CD4-positive, alpha-beta T cell (primary cell): ENCODE results near the gene TTLL11. TPM values are rescaled to one million over a fixed set of nuclear protein-coding genes. Genes with fewer than 3 reads are reported as not detected.

Source experiments
- ATAC-seq: fragments of 200-7000 bp; cut with Tn5 transposase; one replicate; pipeline ENCODE4 v1.10.0; 2022; ENCODE audit warnings: mild to moderate bottlenecking; ENCODE audit not compliant: poor library complexity
- CTCF ChIA-PET: fragments of 350-600 bp; sonication (Branson Sonifier 250); formaldehyde crosslinking; loops from one replicate; lab custom pipeline; 2021; ENCODE audit warnings: antibody characterized with exemption, inconsistent platforms; lab: Charles Lee
- POLR2A ChIA-PET: fragments of 350-600 bp; sonication (Branson Sonifier 250); formaldehyde crosslinking; loops from one replicate; lab custom pipeline; 2021; ENCODE audit warnings: antibody characterized with exemption, inconsistent platforms; lab: Charles Lee
- DNase-seq, 14 experiments: peaks; one replicate each; pipeline ENCODE4 v3.0.0-alpha.2; 2013 to 2020; ENCODE audit warnings: mixed read lengths in 2 of 14
- H3K27ac ChIP-seq, 2 donors: one replicate each; pipeline versions ENCODE4 v1.5.1 to v1.7.0; 2013; ENCODE audit warnings: low read length in 2 of 2, low read depth in 1 of 2, mild to moderate bottlenecking in 1 of 2
- H3K27me3 ChIP-seq, 2 experiments: 1 replicate in 1 of 2; 2 replicates in 1 of 2; pipeline versions ENCODE4 v1.6.1 to v1.7.0; 2013; ENCODE audit warnings: low read length in 2 of 2, control low read depth in 1 of 2, mild to moderate bottlenecking in 1 of 2, moderate library complexity in 1 of 2; ENCODE audit not compliant: insufficient read depth in 2 of 2, control insufficient read depth in 1 of 2
- H3K36me3 ChIP-seq: one replicate; pipeline ENCODE4 v1.6.1; 2013; ENCODE audit warnings: low read length, control low read depth; ENCODE audit not compliant: insufficient read depth
- H3K4me1 ChIP-seq: one replicate; pipeline ENCODE4 v1.6.1; 2013; ENCODE audit warnings: low read length, control low read depth; ENCODE audit not compliant: insufficient read depth
- H3K4me3 ChIP-seq: one replicate; pipeline ENCODE4 v1.5.1; 2013; ENCODE audit warnings: mild to moderate bottlenecking, low read length, moderate library complexity
- H3K9me3 ChIP-seq, 2 experiments: 1 replicate in 1 of 2; 2 replicates in 1 of 2; pipeline versions ENCODE4 v1.6.1 to v1.7.0; 2013; ENCODE audit warnings: low read length in 2 of 2, mild to moderate bottlenecking in 2 of 2, control low read depth in 1 of 2, moderate library complexity in 1 of 2; ENCODE audit not compliant: control insufficient read depth in 1 of 2, insufficient read depth in 1 of 2
- H3K27ac Mint-ChIP-seq: one replicate; pipeline ENCODE4 v1.8.0; 2020; ENCODE audit warnings: mixed read lengths
- H3K27me3 Mint-ChIP-seq: one replicate; pipeline ENCODE4 v1.8.0; 2021; ENCODE audit warnings: mixed read lengths
- H3K36me3 Mint-ChIP-seq: one replicate; pipeline ENCODE4 v1.8.0; 2021; ENCODE audit warnings: low read depth, mixed read lengths
- H3K4me1 Mint-ChIP-seq: one replicate; pipeline ENCODE4 v1.8.0; 2021; ENCODE audit warnings: low read depth, mixed read lengths
- H3K4me3 Mint-ChIP-seq: one replicate; pipeline ENCODE4 v1.8.0; 2020; ENCODE audit warnings: mild to moderate bottlenecking, mixed read lengths
- H3K9me3 Mint-ChIP-seq: one replicate; pipeline ENCODE4 v1.8.0; 2020; ENCODE audit warnings: mixed read lengths
- CTCF ChIP-seq: fragments of 200-600 bp; IDR thresholded peaks from one replicate; pipeline ENCODE4 v1.8.0; 2022; ENCODE audit warnings: antibody characterized with exemption, mild to moderate bottlenecking
- intact Hi-C, 2 experiments: fragments of 100-400 bp; cut with DNase I in 1 of 2; cut with micrococcal nuclease in 1 of 2; formaldehyde crosslinking; loops; one replicate each; pipeline versions ENCODE4 v1.15.1 to v1.9.0; 2023 to 2025; cut with DNase I, micrococcal nuclease
- total RNA-seq, 174 experiments: library from RNA in 2 of 174; stranded (reverse) in 2 of 174; gene quantifications; one replicate each; pipeline ENCODE4 v1.2.3 and lab custom pipeline; 2021 to 2026

TTLL11 gene
- total RNA-seq, 2 experiments from 2014 or later, result 1.6 to 2.3 TPM

- H3K36me3 ChIP-seq, result no peaks in the 10 kb centered on the region
- Mint-ChIP-seq H3K36me3 (no peaks in the 10 kb centered on the region), H3K4me3 (no peak overlapping the region), H3K4me1 (no peaks in the 10 kb centered on the region), H3K27ac (no peak overlapping the region), H3K9me3 (peaks cover 7% of the 10 kb centered on the region), H3K27me3 (no peaks in the 10 kb centered on the region)
- intact Hi-C loops, result no loop called here
- TF ChIP-seq CTCF, result no peak
- H3K4me3 ChIP-seq, result no peak overlapping the region
- DNase-seq, result no peak
- H3K9me3 ChIP-seq, result no peaks in the 10 kb centered on the region
- ChIA-PET CTCF (no interaction called here), POLR2A (no interaction called here)
- no peaks in the 10 kb centered on the region for H3K4me1 ChIP-seq
- no peaks in the 10 kb centered on the region for H3K27me3 ChIP-seq
- ATAC-seq, result no peak
- H3K27ac ChIP-seq, result no peak overlapping the region
These were observed 190.5 kb downstream of the TTLL11 start for GRCh38 chr9:121902461-121903135.

- Mint-ChIP-seq H3K4me3 (no peak overlapping the region), H3K4me1 (no peaks in the 10 kb centered on the region), H3K27me3 (no peaks in the 10 kb centered on the region), H3K36me3 (no peaks in the 10 kb centered on the region), H3K27ac (no peak overlapping the region), H3K9me3 (peaks cover 7% of the 10 kb centered on the region)
- Histone ChIP-seq H3K4me1 (no peaks in the 10 kb centered on the region), H3K27me3 (no peaks in the 10 kb centered on the region), H3K9me3 (no peaks in the 10 kb centered on the region), H3K4me3 (no peak overlapping the region), H3K27ac (no peak overlapping the region), H3K36me3 (no peaks in the 10 kb centered on the region)
- ATAC-seq (no peak), DNase-seq (no peak)
- no peak for TF ChIP-seq CTCF
- CTCF ChIA-PET, result no interaction called here
- POLR2A ChIA-PET, result no interaction called here
- intact Hi-C loops, result no loop called here
These were observed 191.5 kb downstream of the TTLL11 start for GRCh38 chr9:121901616-121902015.

GRCh38 chr9:121900163-121900562 lies 192.9 kb downstream of the TTLL11 start:
- ChIA-PET CTCF (no interaction called here), POLR2A (no interaction called here)
- TF ChIP-seq CTCF, result no peak
- Mint-ChIP-seq H3K27ac (no peak overlapping the region), H3K4me3 (no peak overlapping the region), H3K36me3 (no peaks in the 10 kb centered on the region), H3K27me3 (no peaks in the 10 kb centered on the region), H3K4me1 (no peaks in the 10 kb centered on the region), H3K9me3 (peaks cover 7% of the 10 kb centered on the region)
- no peaks in the 10 kb centered on the region for H3K4me1 ChIP-seq
- ATAC-seq (no peak), DNase-seq (no peak)
- H3K4me3 ChIP-seq, result no peak overlapping the region
- peaks cover 0 to 3% of the 10 kb centered on the region in 2 experiments for H3K9me3 ChIP-seq
- no peak overlapping the region for H3K27ac ChIP-seq
- intact Hi-C loops, result no loop called here
- no peaks in the 10 kb centered on the region for H3K36me3 ChIP-seq
- H3K27me3 ChIP-seq, result no peaks in the 10 kb centered on the region
